Neuronal stem cell (in vitro differentiated cells): ENCODE measurements around the gene GIPC2.

Source experiments
- DNase-seq: peaks from one replicate; pipeline ENCODE4 v3.0.0-alpha.2; 2013; ENCODE audit warnings: low spot score
- H2AFZ ChIP-seq: one replicate; pipeline ENCODE4 v1.6.1; 2013; ENCODE audit warnings: mild to moderate bottlenecking, low read length, inconsistent platforms
- H2AK5ac ChIP-seq: 2 replicates; pipeline ENCODE4 v1.6.1; 2013; ENCODE audit warnings: low read depth, mild to moderate bottlenecking, inconsistent platforms, low read length, moderate library complexity, mixed read lengths
- H2BK120ac ChIP-seq: 2 replicates; pipeline ENCODE4 v1.6.1; 2013; ENCODE audit warnings: low read depth, mild to moderate bottlenecking, inconsistent platforms, low read length, moderate library complexity, mixed read lengths
- H2BK12ac ChIP-seq: one replicate; pipeline ENCODE4 v1.6.1; 2013; ENCODE audit warnings: low read length, inconsistent platforms
- H2BK15ac ChIP-seq: 2 replicates; pipeline ENCODE4 v1.6.1; 2013; ENCODE audit warnings: mild to moderate bottlenecking, low read length, inconsistent platforms, mixed read lengths
- H2BK5ac ChIP-seq: one replicate; pipeline ENCODE4 v1.6.1; 2013; ENCODE audit warnings: inconsistent platforms, mild to moderate bottlenecking, low read length, moderate library complexity
- H3K14ac ChIP-seq: one replicate; pipeline ENCODE4 v1.6.1; 2013; ENCODE audit warnings: low read length, inconsistent platforms
- H3K18ac ChIP-seq: 2 replicates; pipeline ENCODE4 v1.6.1; 2013; ENCODE audit warnings: low read length, inconsistent platforms
- H3K23ac ChIP-seq: 2 replicates; pipeline ENCODE4 v1.6.1; 2013; ENCODE audit warnings: low read depth, mild to moderate bottlenecking, mixed read lengths, low read length, inconsistent platforms; ENCODE audit not compliant: poor library complexity
- H3K27ac ChIP-seq: replicated peaks from 3 replicates; pipeline ENCODE4 v1.5.1; 2013; ENCODE audit warnings: low read length, inconsistent platforms
- H3K27me3 ChIP-seq, 3 experiments: 2 replicates each; pipeline ENCODE4 v1.6.1; 2013; ENCODE audit warnings: low read length in 3 of 3, mild to moderate bottlenecking in 2 of 3, inconsistent platforms in 1 of 3, low read depth in 1 of 3, mixed read lengths in 1 of 3, moderate library complexity in 1 of 3; ENCODE audit not compliant: control insufficient read depth in 3 of 3, insufficient read depth in 3 of 3
- H3K36me3 ChIP-seq, 2 donors: replicated peaks in 1 of 2; 2 replicates each; pipeline ENCODE4 v1.6.1; 2013; ENCODE audit warnings: low read length in 2 of 2; ENCODE audit not compliant: control insufficient read depth in 2 of 2, insufficient read depth in 2 of 2
- H3K4ac ChIP-seq: 2 replicates; pipeline ENCODE4 v1.6.1; 2013; ENCODE audit warnings: inconsistent platforms, mild to moderate bottlenecking, low read length, moderate library complexity
- H3K4me1 ChIP-seq, 2 donors: 1 replicate in 1 of 2; 2 replicates in 1 of 2; pipeline ENCODE4 v1.6.1; 2013; ENCODE audit warnings: low read length in 2 of 2, low read depth in 1 of 2; ENCODE audit not compliant: control insufficient read depth in 2 of 2, insufficient read depth in 1 of 2
- H3K4me2 ChIP-seq: one replicate; pipeline ENCODE4 v1.6.1; 2013; ENCODE audit warnings: mild to moderate bottlenecking, low read length, inconsistent platforms; ENCODE audit not compliant: insufficient read depth, poor library complexity, severe bottlenecking
- H3K4me3 ChIP-seq, 2 donors: 2 replicates each; pipeline ENCODE4 v1.5.1; 2013; ENCODE audit warnings: low read length in 2 of 2, mild to moderate bottlenecking in 2 of 2, inconsistent platforms in 1 of 2, moderate library complexity in 1 of 2
- H3K79me1 ChIP-seq: one replicate; pipeline ENCODE4 v1.6.1; 2013; ENCODE audit warnings: low read depth, mild to moderate bottlenecking, inconsistent platforms, low read length, moderate library complexity
- H3K9ac ChIP-seq: one replicate; pipeline ENCODE4 v1.6.1; 2013; ENCODE audit warnings: mild to moderate bottlenecking, low read depth, low read length, inconsistent platforms; ENCODE audit not compliant: poor library complexity
- H3K9me3 ChIP-seq, 2 donors: replicated peaks in 1 of 2; 2 replicates each; pipeline versions ENCODE3 to v1.6.1; 2013; ENCODE audit warnings: low read length in 2 of 2, mild to moderate bottlenecking in 2 of 2, inconsistent platforms in 1 of 2, low read depth in 1 of 2, mixed read lengths in 1 of 2, moderate library complexity in 1 of 2; ENCODE audit not compliant: control insufficient read depth in 2 of 2, insufficient read depth in 1 of 2
- H4K8ac ChIP-seq: one replicate; pipeline ENCODE4 v1.6.1; 2013; ENCODE audit warnings: low read depth, mild to moderate bottlenecking, inconsistent platforms, low read length, moderate library complexity
- H4K91ac ChIP-seq: one replicate; pipeline ENCODE4 v1.6.1; 2013; ENCODE audit warnings: low read length, low read depth, mild to moderate bottlenecking, inconsistent platforms; ENCODE audit not compliant: poor library complexity
- WGBS, 2 donors: extraction: QIAGEN DNeasy Blood & Tissue Kit; methylation state at CpG; one replicate each; pipeline ENCODE4 v1.1.7; 2013; ENCODE audit warnings: missing lambda C conversion rate in 2 of 2, mixed read lengths in 1 of 2; ENCODE audit not compliant: insufficient read length in 2 of 2, insufficient replicate concordance in 1 of 2; ENCODE audit errors: extremely low coverage in 2 of 2; 5-methylcytosine and 5-hydroxymethylcytosine counted together

GIPC2 gene

DNA sequence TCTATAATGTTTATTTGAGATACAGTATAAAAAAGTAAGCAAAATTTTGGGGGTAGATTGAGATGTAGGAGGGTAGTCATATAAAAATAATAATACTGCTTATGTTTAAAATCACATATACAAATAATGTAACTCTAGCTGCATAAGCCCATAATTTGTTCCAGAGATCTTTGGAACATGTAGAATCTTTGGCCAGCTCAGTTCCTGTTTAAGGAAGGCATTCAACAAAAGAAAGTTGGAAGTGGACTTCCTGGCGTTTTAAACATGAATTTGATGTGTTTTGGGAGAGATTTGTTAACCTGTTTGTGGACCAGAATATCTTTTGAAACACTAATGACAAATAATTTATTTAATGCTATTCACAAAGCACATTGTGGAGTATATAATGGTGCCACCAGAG, 27.7 kb downstream of the GIPC2 start:
- no peak overlapping the region for H4K8ac ChIP-seq
- no peak for DNase-seq
- no peak overlapping the region for H2AFZ ChIP-seq
- no peak overlapping the region for H2BK120ac ChIP-seq
- no peaks in the 10 kb centered on the region for H3K36me3 ChIP-seq
- no peak overlapping the region for H3K18ac ChIP-seq
- no peak overlapping the region for H2BK5ac ChIP-seq
- H2BK15ac ChIP-seq, result no peak overlapping the region
- H3K27ac ChIP-seq, result no peak overlapping the region
- H3K9ac ChIP-seq, result no peak overlapping the region
- WGBS, 2 donors, result no CpG with 5 or more reads among the region's 1 CpG
- H2BK12ac ChIP-seq, result no peak overlapping the region
- H3K4ac ChIP-seq, result no peak overlapping the region
- H3K23ac ChIP-seq, result no peak overlapping the region
- H4K91ac ChIP-seq, result no peak overlapping the region
- H3K14ac ChIP-seq, result no peak overlapping the region
- H3K27me3 ChIP-seq, result peaks cover 0 to 5% (median 0%) of the 10 kb centered on the region in 3 experiments
- no peaks in the 10 kb centered on the region for H3K9me3 ChIP-seq
- no peak overlapping the region for H2AK5ac ChIP-seq
- no peak overlapping the region for H3K4me3 ChIP-seq
- no peaks in the 10 kb centered on the region for H3K79me1 ChIP-seq
- H3K4me2 ChIP-seq, result no peak overlapping the region
- H3K4me1 ChIP-seq, result no peaks in the 10 kb centered on the region

DNA sequence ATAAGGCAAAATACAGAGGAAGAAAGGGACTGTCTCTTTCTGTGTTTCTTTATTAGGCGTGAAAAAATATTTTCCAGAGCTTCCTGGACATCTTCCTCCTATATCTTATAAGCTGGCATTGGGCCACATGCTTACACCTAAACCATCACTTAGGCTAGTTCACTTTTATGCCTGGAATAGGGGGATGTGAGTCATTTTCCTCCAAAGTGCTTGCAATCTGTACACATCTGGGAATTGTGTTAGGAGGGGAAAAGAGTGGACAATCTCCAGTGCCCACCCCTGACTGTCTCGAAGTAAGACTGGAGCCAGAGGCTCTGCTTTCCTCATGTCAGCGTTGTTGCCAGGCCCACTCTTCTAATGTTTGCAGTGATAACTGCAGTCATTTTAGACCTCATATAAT, 29.9 kb downstream of the GIPC2 start:
- H3K79me1 ChIP-seq, result no peaks in the 10 kb centered on the region
- no peaks in the 10 kb centered on the region for H3K9me3 ChIP-seq
- no peak overlapping the region for H2BK15ac ChIP-seq
- no peaks in the 10 kb centered on the region for H3K36me3 ChIP-seq
- H2BK5ac ChIP-seq, result no peak overlapping the region
- WGBS, 2 donors, result no CpG with 5 or more reads among the region's 3 CpGs
- H3K27ac ChIP-seq, result no peak overlapping the region
- peaks cover 0 to 5% of the 10 kb centered on the region in 2 donors for H3K4me1 ChIP-seq
- H2AFZ ChIP-seq, result no peak overlapping the region
- H3K18ac ChIP-seq, result no peak overlapping the region
- no peak overlapping the region for H3K4me2 ChIP-seq
- no peaks in the 10 kb centered on the region for H3K27me3 ChIP-seq
- no peak overlapping the region for H2BK120ac ChIP-seq
- no peak overlapping the region for H4K8ac ChIP-seq
- DNase-seq, result no peak
- H3K14ac ChIP-seq, result no peak overlapping the region
- no peak overlapping the region for H2AK5ac ChIP-seq
- no peak overlapping the region for H3K23ac ChIP-seq
- H3K9ac ChIP-seq, result no peak overlapping the region
- H3K4me3 ChIP-seq, result no peak overlapping the region
- no peak overlapping the region for H2BK12ac ChIP-seq
- no peak overlapping the region for H3K4ac ChIP-seq
- H4K91ac ChIP-seq, result no peak overlapping the region

DNA sequence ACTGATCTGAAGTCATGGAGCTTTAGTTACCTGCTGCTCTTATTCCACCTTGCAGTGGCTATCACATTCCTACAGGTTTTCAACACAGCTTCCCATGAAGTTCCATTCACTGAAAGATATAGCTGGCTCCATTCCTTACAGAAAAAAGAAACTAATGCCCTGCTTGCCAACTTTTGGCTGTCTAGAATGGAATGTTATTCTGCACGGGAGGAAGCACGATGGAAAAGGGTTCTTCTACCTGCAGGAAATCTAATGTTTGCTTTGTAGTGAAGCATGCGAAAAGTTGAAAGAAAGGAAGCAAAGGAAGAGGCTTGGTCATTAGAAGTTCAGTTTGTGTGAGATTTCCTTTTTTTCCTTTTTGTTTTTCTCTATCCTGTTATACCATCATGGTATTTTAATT, 32.6 kb downstream of the GIPC2 start:
- Histone ChIP-seq H2BK15ac (no peak overlapping the region), H4K8ac (no peak overlapping the region), H2AFZ (no peak overlapping the region), H3K4ac (no peak overlapping the region), H3K23ac (no peak overlapping the region), H2BK120ac (no peak overlapping the region), H2BK5ac (no peak overlapping the region), H3K14ac (no peak overlapping the region), H3K36me3 (no peaks in the 10 kb centered on the region), H3K9me3 (no peaks in the 10 kb centered on the region), H4K91ac (no peak overlapping the region), H2AK5ac (no peak overlapping the region), H2BK12ac (no peak overlapping the region), H3K4me2 (no peak overlapping the region), H3K27me3 (peaks cover 0 to 3% (median 0%) of the 10 kb centered on the region in 3 experiments), H3K4me3 (no peak overlapping the region), H3K27ac (no peak overlapping the region), H3K18ac (no peak overlapping the region), H3K9ac (no peak overlapping the region), H3K4me1 (peaks cover 0 to 5% of the 10 kb centered on the region in 2 donors), H3K79me1 (no peaks in the 10 kb centered on the region)
- DNase-seq, result no peak
- WGBS, 2 donors, result no CpG with 5 or more reads among the region's 3 CpGs

DNA sequence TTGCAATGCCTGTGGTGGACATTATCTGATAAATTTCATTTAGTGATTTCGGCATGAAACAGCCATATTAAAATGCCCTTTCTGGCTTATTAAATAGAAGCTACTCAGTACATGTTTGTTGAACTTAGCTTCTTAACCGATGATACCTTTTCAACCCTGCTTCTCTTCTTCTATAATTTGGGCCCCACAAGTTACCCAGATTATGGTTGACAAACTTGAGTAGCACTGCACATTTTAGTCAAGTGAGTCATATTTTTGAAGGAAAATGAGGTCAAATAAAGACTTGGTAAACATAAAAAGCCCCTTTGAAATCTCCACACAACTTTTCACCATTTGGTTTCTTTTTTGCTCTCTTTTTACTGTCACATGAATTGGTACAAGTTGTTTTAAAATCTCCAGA, 33.8 kb downstream of the GIPC2 start:
- Histone ChIP-seq H3K23ac (no peak overlapping the region), H2BK120ac (no peak overlapping the region), H2AK5ac (no peak overlapping the region), H3K27ac (no peak overlapping the region), H3K18ac (no peak overlapping the region), H3K9ac (no peak overlapping the region), H3K27me3 (peaks cover 0 to 3% (median 0%) of the 10 kb centered on the region in 3 experiments), H3K4me3 (no peak overlapping the region), H2BK5ac (no peak overlapping the region), H2BK15ac (no peak overlapping the region), H2BK12ac (no peak overlapping the region), H3K4me2 (no peak overlapping the region), H3K9me3 (no peaks in the 10 kb centered on the region), H3K4ac (no peak overlapping the region), H4K91ac (no peak overlapping the region), H2AFZ (no peak overlapping the region), H3K79me1 (no peaks in the 10 kb centered on the region), H3K36me3 (no peaks in the 10 kb centered on the region), H4K8ac (no peak overlapping the region), H3K14ac (no peak overlapping the region), H3K4me1 (peaks cover 0 to 5% of the 10 kb centered on the region in 2 donors)
- WGBS, 2 donors, result no CpG with 5 or more reads among the region's 2 CpGs
- no peak for DNase-seq
